GM12878 (cell line): ENCODE data around the gene BICRA. TPM values are rescaled to one million over a fixed set of nuclear protein-coding genes. Genes with fewer than 3 reads are reported as not detected.

Experiments used
- ATAC-seq: fragments of 200-7000 bp; cut with Tn5 transposase; 3 replicates; pipeline ENCODE4 v1.9.1; 2020; ENCODE audit warnings: mild to moderate bottlenecking, moderate library complexity
- BruUV-seq: library from RNA; stranded (reverse); fragments of 400-500 nt; replicated peaks from 2 replicates; lab custom pipeline; 2021; lab: Mats Ljungman, UMichigan
- CTCF ChIA-PET: fragments of 300-600 bp; sonication (Branson Sonifier 250); formaldehyde crosslinking; extraction: SDS; loops from one replicate; lab custom pipeline; 2021; ENCODE audit warnings: inconsistent platforms; lab: Yijun Ruan, JAX
- POLR2A ChIA-PET: fragments of 350-600 bp; formaldehyde crosslinking; extraction: SDS; loops from one replicate; lab custom pipeline; 2021; ENCODE audit warnings: inconsistent platforms; lab: Charles Lee
- RAD21 ChIA-PET: fragments of 300-600 bp; sonication (Branson Sonifier 250); formaldehyde crosslinking; loops from one replicate; lab custom pipeline; 2023; ENCODE audit warnings: antibody characterized with exemption; ENCODE audit not compliant: unreplicated experiment; lab: Charles Lee
- SMC1A ChIA-PET: fragments of 300-600 bp; sonication (Branson Sonifier 250); formaldehyde crosslinking; loops from one replicate; lab custom pipeline; 2023; ENCODE audit not compliant: unreplicated experiment, uncharacterized antibody; lab: Charles Lee
- DNase-seq: peaks from one replicate; pipeline ENCODE4 v3.0.0-alpha.2; 2011; ENCODE audit warnings: low read depth, low spot score
- FAIRE-seq: peaks from 3 replicates; lab custom pipeline; 2011; peaks lifted over from hg19 to GRCh38; lab: Jason Lieb, UNC
- H2AFZ ChIP-seq: 2 replicates; pipeline ENCODE4 v1.6.0; 2011; ENCODE audit warnings: low read depth, low read length, control low read depth; ENCODE audit not compliant: control insufficient read depth
- H3K27ac ChIP-seq: 2 replicates; pipeline ENCODE4 v1.5.1; 2011; ENCODE audit warnings: control low read depth; ENCODE audit not compliant: control insufficient read depth, insufficient read depth
- H3K27me3 ChIP-seq, 2 experiments: replicated peaks in 1 of 2; 2 replicates each; pipeline versions ENCODE4 v1.6.0 to v1.6.1; 2011; ENCODE audit warnings: low read length in 1 of 2; ENCODE audit not compliant: control insufficient read depth in 2 of 2, insufficient read depth in 2 of 2
- H3K36me3 ChIP-seq, 2 experiments: 2 replicates each; pipeline ENCODE4 v1.5.1; 2011; ENCODE audit warnings: low read length in 1 of 2; ENCODE audit not compliant: control insufficient read depth in 2 of 2, insufficient read depth in 2 of 2
- H3K4me1 ChIP-seq: 2 replicates; pipeline ENCODE4 v1.6.1; 2011; ENCODE audit warnings: mild to moderate bottlenecking, low read length, moderate library complexity, mixed read lengths; ENCODE audit not compliant: control insufficient read depth, insufficient read depth
- H3K4me2 ChIP-seq: 2 replicates; pipeline ENCODE4 v1.6.0; 2011; ENCODE audit warnings: control low read depth; ENCODE audit not compliant: control insufficient read depth, insufficient read depth
- H3K4me3 ChIP-seq: fragments of 200-600 bp; sonication (generic); 2 replicates; pipeline ENCODE4 v1.5.1; 2016
- H3K79me2 ChIP-seq: 2 replicates; pipeline ENCODE4 v1.6.0; 2011; ENCODE audit warnings: low read length; ENCODE audit not compliant: control insufficient read depth, insufficient read depth
- H3K9ac ChIP-seq: 2 replicates; pipeline ENCODE4 v1.8.0; 2011; ENCODE audit warnings: low read length, control low read depth, mixed read lengths; ENCODE audit not compliant: control insufficient read depth, insufficient read depth
- H3K9me3 ChIP-seq: replicated peaks from 3 replicates; pipeline ENCODE4 v1.5.1; 2011; ENCODE audit warnings: mild to moderate bottlenecking, low read length; ENCODE audit not compliant: control insufficient read depth, insufficient read depth
- H4K20me1 ChIP-seq: 2 replicates; pipeline ENCODE4 v1.6.0; 2011; ENCODE audit not compliant: control insufficient read depth, insufficient read depth
- BHLHE40 ChIP-seq, 2 experiments: fragments of 450-650 bp in 1 of 2; IDR thresholded peaks; 2 replicates each; pipeline ENCODE4 v1.6.1; 2011 to 2017; ENCODE audit warnings: low read depth in 2 of 2, borderline replicate concordance in 1 of 2, improper control_type of control experiment in 1 of 2, low read length in 1 of 2, mild to moderate bottlenecking in 1 of 2
- CBFB ChIP-seq: IDR thresholded peaks from 2 replicates; pipeline ENCODE4 v1.6.1; 2016; ENCODE audit warnings: antibody characterized with exemption, low read depth
- CREB1 ChIP-seq: IDR thresholded peaks from 2 replicates; pipeline ENCODE4 v1.6.1; 2012; ENCODE audit warnings: low read depth, mild to moderate bottlenecking, inconsistent platforms
- SIX5 ChIP-seq: IDR thresholded peaks from 2 replicates; pipeline ENCODE4 v1.6.1; 2011; ENCODE audit warnings: mild to moderate bottlenecking, low read depth, low read length, moderate library complexity; ENCODE audit not compliant: severe bottlenecking
- SP1 ChIP-seq: IDR thresholded peaks from one replicate; pipeline ENCODE4 v1.6.1; 2011; ENCODE audit warnings: low read depth, low read length
- SREBF1 ChIP-seq: IDR thresholded peaks from 2 replicates; pipeline ENCODE4 v1.6.1; 2012; ENCODE audit warnings: mild to moderate bottlenecking, low read length
- SREBF2 ChIP-seq: IDR thresholded peaks from 2 replicates; pipeline ENCODE4 v1.6.1; 2012; ENCODE audit warnings: mild to moderate bottlenecking, low read length
- STAT3 ChIP-seq: IDR thresholded peaks from 2 replicates; pipeline ENCODE4 v1.6.1; 2011; ENCODE audit warnings: low read depth, low read length, improper control_type of control experiment
- TCF7 ChIP-seq: IDR thresholded peaks from 2 replicates; pipeline ENCODE4 v1.6.1; 2014; ENCODE audit warnings: antibody characterized with exemption, borderline replicate concordance
- ZZZ3 ChIP-seq: IDR thresholded peaks from 2 replicates; pipeline ENCODE4 v1.6.1; 2011; ENCODE audit warnings: low read depth; ENCODE audit not compliant: control insufficient read depth, insufficient read length
- WGBS: methylation state at CpG from one replicate; pipeline ENCODE4 v1.1.6; 2016; ENCODE audit warnings: low lambda C conversion rate; ENCODE audit not compliant: insufficient replicate concordance, insufficient coverage; ENCODE audit errors: missing lambda C conversion rate; 5-methylcytosine and 5-hydroxymethylcytosine counted together
- in situ Hi-C: fragments of 300-500 bp; cut with MboI; formaldehyde crosslinking; loops from 9 replicates; pipeline ENCODE4 v1.14.3; 2018; ENCODE audit warnings: mixed read lengths
- intact Hi-C: fragments of 100-400 bp; cut with micrococcal nuclease; formaldehyde crosslinking; loops from one replicate; pipeline ENCODE4 v1.14.2; 2022; ENCODE audit not compliant: unreplicated experiment
- polyA plus RNA-seq, 11 experiments: library from polyadenylated mRNA; depleted of rRNA in 4 of 11; unstranded in 6 of 11; stranded (reverse) in 5 of 11; fragments of >200 nt; fragmentation: Nextera tagmentation in 4 of 11; fragmentation: Illumina TruSeq in 1 of 11; extraction: Ambion mirVana in 4 of 11; extraction: Trizol in 1 of 11; gene quantifications; 1 replicate in 1 of 11; 2 replicates in 10 of 11; pipeline versions ENCODE4 v1.2.1 to v1.2.3, GENCODE V29; 2011 to 2016; ENCODE audit warnings: inconsistent platforms in 2 of 11, missing spikeins in 2 of 11, low read depth in 1 of 11
- total RNA-seq, 4 experiments: library from RNA; depleted of rRNA in 3 of 4; stranded (reverse); fragments of >200 nt in 3 of 4; fragmentation: Illumina TruSeq in 1 of 4; extraction: Trizol in 1 of 4; gene quantifications; 2 replicates each; pipeline versions ENCODE4 v1.2.1 to v1.2.3, GENCODE V29; 2013 to 2021
- TF ChIP-seq, protein P1 (sequence below): fragments of 450-650 bp; IDR thresholded peaks from 2 replicates; pipeline ENCODE4 v1.6.1; 2017; ENCODE audit warnings: mild to moderate bottlenecking, moderate library complexity
- TF ChIP-seq, protein P2 (sequence below): fragments of 450-650 bp; conservative IDR thresholded peaks from 2 replicates; pipeline ENCODE4 v1.6.1; 2017; ENCODE audit warnings: mild to moderate bottlenecking, moderate library complexity
- TF ChIP-seq, protein P3 (sequence below): fragments of 450-650 bp; formaldehyde crosslinking; IDR thresholded peaks from 2 replicates; pipeline ENCODE4 v1.4.0; 2022; ENCODE audit warnings: mild to moderate bottlenecking, moderate library complexity

Gene BICRA
- total and polyA plus RNA-seq, 10 of the 15 experiments (the other 5 are each of a cell fraction or from before 2014, with no cell fraction given): 0.11 to 15.3 (median 1.3) TPM

DNA sequence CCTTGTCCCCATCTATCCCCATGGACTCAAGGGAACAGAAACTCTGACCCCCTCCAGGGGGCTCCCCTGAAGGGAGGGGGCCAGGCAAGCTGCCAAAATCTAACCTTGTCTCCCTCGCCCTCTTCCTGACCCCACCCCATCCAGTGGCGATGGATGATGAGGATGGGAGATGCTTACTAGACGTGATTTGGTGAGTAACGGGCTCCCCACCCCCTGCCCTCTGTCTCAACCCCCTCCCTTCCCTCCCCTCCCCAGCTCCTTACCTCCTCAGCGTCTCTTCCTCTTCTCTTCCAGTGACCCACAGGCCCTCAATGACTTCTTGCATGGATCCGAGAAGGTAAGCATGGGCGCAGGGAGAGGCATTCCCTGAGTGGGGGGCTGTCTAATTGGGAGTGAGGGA lies 64.5 kb downstream of the BICRA start:
- CTCF ChIA-PET: no interaction called here
- in situ Hi-C loops: no loop called here
- SMC1A ChIA-PET: no interaction called here
- no TSS peak for BruUV-seq
- no peak overlapping the region for H3K27ac ChIP-seq
- ATAC-seq (no peak), DNase-seq (no peak), FAIRE-seq (no peak)
- no peaks in the 10 kb centered on the region for H4K20me1 ChIP-seq
- no peaks in the 10 kb centered on the region for H3K27me3 ChIP-seq
- no peak overlapping the region for H3K4me3 ChIP-seq
- H3K9ac ChIP-seq: no peak overlapping the region
- no peak for TF ChIP-seq SREBF2
- TF ChIP-seq, protein P1, sequence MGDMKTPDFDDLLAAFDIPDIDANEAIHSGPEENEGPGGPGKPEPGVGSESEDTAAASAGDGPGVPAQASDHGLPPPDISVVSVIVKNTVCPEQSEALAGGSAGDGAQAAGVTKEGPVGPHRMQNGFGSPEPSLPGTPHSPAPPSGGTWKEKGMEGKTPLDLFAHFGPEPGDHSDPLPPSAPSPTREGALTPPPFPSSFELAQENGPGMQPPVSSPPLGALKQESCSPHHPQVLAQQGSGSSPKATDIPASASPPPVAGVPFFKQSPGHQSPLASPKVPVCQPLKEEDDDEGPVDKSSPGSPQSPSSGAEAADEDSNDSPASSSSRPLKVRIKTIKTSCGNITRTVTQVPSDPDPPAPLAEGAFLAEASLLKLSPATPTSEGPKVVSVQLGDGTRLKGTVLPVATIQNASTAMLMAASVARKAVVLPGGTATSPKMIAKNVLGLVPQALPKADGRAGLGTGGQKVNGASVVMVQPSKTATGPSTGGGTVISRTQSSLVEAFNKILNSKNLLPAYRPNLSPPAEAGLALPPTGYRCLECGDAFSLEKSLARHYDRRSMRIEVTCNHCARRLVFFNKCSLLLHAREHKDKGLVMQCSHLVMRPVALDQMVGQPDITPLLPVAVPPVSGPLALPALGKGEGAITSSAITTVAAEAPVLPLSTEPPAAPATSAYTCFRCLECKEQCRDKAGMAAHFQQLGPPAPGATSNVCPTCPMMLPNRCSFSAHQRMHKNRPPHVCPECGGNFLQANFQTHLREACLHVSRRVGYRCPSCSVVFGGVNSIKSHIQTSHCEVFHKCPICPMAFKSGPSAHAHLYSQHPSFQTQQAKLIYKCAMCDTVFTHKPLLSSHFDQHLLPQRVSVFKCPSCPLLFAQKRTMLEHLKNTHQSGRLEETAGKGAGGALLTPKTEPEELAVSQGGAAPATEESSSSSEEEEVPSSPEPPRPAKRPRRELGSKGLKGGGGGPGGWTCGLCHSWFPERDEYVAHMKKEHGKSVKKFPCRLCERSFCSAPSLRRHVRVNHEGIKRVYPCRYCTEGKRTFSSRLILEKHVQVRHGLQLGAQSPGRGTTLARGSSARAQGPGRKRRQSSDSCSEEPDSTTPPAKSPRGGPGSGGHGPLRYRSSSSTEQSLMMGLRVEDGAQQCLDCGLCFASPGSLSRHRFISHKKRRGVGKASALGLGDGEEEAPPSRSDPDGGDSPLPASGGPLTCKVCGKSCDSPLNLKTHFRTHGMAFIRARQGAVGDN: no peak
- no peak for TF ChIP-seq ZZZ3
- TF ChIP-seq SREBF1: no peak
- no peak for TF ChIP-seq CREB1
- TF ChIP-seq SIX5: no peak
- no peak for TF ChIP-seq SP1
- no peak for TF ChIP-seq BHLHE40 (IDR thresholded peaks at IDR 0.05; ENCODE audit: borderline replicate concordance in 1 of 2, low read depth in 2 of 2, low read length in 1 of 2)
- TF ChIP-seq, protein P2, sequence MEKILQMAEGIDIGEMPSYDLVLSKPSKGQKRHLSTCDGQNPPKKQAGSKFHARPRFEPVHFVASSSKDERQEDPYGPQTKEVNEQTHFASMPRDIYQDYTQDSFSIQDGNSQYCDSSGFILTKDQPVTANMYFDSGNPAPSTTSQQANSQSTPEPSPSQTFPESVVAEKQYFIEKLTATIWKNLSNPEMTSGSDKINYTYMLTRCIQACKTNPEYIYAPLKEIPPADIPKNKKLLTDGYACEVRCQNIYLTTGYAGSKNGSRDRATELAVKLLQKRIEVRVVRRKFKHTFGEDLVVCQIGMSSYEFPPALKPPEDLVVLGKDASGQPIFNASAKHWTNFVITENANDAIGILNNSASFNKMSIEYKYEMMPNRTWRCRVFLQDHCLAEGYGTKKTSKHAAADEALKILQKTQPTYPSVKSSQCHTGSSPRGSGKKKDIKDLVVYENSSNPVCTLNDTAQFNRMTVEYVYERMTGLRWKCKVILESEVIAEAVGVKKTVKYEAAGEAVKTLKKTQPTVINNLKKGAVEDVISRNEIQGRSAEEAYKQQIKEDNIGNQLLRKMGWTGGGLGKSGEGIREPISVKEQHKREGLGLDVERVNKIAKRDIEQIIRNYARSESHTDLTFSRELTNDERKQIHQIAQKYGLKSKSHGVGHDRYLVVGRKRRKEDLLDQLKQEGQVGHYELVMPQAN: no peak
- TF ChIP-seq TCF7: no peak
- TF ChIP-seq CBFB: no peak
- no peak for TF ChIP-seq STAT3
- TF ChIP-seq, protein P3, sequence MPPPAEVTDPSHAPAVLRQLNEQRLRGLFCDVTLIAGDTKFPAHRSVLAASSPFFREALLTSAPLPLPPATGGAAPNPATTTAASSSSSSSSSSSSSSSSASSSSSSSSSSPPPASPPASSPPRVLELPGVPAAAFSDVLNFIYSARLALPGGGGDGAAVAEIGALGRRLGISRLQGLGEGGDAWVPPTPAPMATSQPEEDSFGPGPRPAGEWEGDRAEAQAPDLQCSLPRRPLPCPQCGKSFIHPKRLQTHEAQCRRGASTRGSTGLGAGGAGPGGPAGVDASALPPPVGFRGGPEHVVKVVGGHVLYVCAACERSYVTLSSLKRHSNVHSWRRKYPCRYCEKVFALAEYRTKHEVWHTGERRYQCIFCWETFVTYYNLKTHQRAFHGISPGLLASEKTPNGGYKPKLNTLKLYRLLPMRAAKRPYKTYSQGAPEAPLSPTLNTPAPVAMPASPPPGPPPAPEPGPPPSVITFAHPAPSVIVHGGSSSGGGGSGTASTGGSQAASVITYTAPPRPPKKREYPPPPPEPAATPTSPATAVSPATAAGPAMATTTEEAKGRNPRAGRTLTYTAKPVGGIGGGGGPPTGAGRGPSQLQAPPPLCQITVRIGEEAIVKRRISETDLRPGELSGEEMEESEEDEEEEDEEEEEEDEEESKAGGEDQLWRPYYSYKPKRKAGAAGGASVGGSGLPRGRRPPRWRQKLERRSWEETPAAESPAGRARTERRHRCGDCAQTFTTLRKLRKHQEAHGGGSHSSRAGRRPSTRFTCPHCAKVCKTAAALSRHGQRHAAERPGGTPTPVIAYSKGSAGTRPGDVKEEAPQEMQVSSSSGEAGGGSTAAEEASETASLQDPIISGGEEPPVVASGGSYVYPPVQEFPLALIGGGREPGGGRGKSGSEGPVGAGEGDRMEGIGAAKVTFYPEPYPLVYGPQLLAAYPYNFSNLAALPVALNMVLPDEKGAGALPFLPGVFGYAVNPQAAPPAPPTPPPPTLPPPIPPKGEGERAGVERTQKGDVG: no peak
- H3K9me3 ChIP-seq: no peaks in the 10 kb centered on the region
- no peaks in the 10 kb centered on the region for H3K4me1 ChIP-seq
- peaks cover 0 to 8% of the 10 kb centered on the region in 2 experiments; a peak in 3 of 4 replicates for H3K36me3 ChIP-seq
- POLR2A ChIA-PET: no interaction called here
- H3K79me2 ChIP-seq: no peaks in the 10 kb centered on the region
- RAD21 ChIA-PET: interaction anchor here (1.1 kb wide), 1 partner anchor 11 kb away, joined by 3 read pairs; no protein-coding TSS in a partner anchor
- H2AFZ ChIP-seq: no peak overlapping the region
- 97% methylated on average over 5 of the region's 7 CpGs for WGBS
- intact Hi-C loops: no loop called here
- H3K4me2 ChIP-seq: no peak overlapping the region
